ENCODE results near the gene EMP2.

GRCh38 chr16:10520869-10521578, 59.4 kb downstream of the EMP2 start:
- TF ChIP-seq, protein P1, sequence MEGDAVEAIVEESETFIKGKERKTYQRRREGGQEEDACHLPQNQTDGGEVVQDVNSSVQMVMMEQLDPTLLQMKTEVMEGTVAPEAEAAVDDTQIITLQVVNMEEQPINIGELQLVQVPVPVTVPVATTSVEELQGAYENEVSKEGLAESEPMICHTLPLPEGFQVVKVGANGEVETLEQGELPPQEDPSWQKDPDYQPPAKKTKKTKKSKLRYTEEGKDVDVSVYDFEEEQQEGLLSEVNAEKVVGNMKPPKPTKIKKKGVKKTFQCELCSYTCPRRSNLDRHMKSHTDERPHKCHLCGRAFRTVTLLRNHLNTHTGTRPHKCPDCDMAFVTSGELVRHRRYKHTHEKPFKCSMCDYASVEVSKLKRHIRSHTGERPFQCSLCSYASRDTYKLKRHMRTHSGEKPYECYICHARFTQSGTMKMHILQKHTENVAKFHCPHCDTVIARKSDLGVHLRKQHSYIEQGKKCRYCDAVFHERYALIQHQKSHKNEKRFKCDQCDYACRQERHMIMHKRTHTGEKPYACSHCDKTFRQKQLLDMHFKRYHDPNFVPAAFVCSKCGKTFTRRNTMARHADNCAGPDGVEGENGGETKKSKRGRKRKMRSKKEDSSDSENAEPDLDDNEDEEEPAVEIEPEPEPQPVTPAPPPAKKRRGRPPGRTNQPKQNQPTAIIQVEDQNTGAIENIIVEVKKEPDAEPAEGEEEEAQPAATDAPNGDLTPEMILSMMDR (conservative IDR thresholded peaks at IDR 0.05; ENCODE audit: low read length) = no peak
- no peak for TF ChIP-seq EZH2phosphoT487 (IDR thresholded peaks at IDR 0.05; ENCODE audit: borderline replicate concordance, low read depth, low read length)

All from OCI-LY7 (cell line).